Stimulated activated CD4-positive, alpha-beta T cell treated with anti-CD3 and anti-CD28 coated beads, TNF-alpha, amount 100 ng/mL, for 24 hours (primary cell): ENCODE results near the gene BIRC7.
A peak's percentile ranks its signal among the peaks of the same experiment; 100 is the strongest.

Experiments
- DNase-seq, 3 experiments: peaks; one replicate each; pipeline ENCODE4 v3.0.0-alpha.2; 2020; ENCODE audit warnings: low read depth in 3 of 3

The BIRC7 gene

GRCh38 chr20:63225082-63225454, 10.6 kb upstream of the BIRC7 start:
- DNase-seq = no peak

GRCh38 chr20:63226042-63226943, 9.4 kb upstream of the BIRC7 start:
- DNase-seq = no peak

GRCh38 chr20:63227260-63227659, 8.4 kb upstream of the BIRC7 start:
- DNase-seq = no peak

GRCh38 chr20:63228806-63229205, 6.9 kb upstream of the BIRC7 start:
- DNase-seq = no peak

GRCh38 chr20:63230800-63231268, 4.9 kb upstream of the BIRC7 start:
- no peak for DNase-seq

- no peak for DNase-seq
These were observed 3.3 kb upstream of the BIRC7 start for GRCh38 chr20:63232235-63233060.

GRCh38 chr20:63233061-63233344, 2.7 kb upstream of the BIRC7 start:
- no peak for DNase-seq

GRCh38 chr20:63233924-63234323, 1.8 kb upstream of the BIRC7 start:
- DNase-seq = no peak

- peak in 1 of 3 experiments; percentile 20 for DNase-seq
These were observed 859 bp upstream of the BIRC7 start for GRCh38 chr20:63234693-63235398.

- DNase-seq = no peak
These were observed 572 bp downstream of the BIRC7 start for GRCh38 chr20:63236116-63236837.

GRCh38 chr20:63238031-63238430, 2.3 kb downstream of the BIRC7 start:
- no peak for DNase-seq

GRCh38 chr20:63238514-63239125, 2.9 kb downstream of the BIRC7 start:
- no peak for DNase-seq

- DNase-seq = no peak
These were observed 3.7 kb downstream of the BIRC7 start for GRCh38 chr20:63239431-63239830.

- no peak for DNase-seq
These were observed 4.3 kb downstream of the BIRC7 start for GRCh38 chr20:63240004-63240403.

GRCh38 chr20:63241272-63241671, 5.6 kb downstream of the BIRC7 start:
- DNase-seq = no peak

GRCh38 chr20:63242736-63243135, 7.0 kb downstream of the BIRC7 start:
- DNase-seq = no peak

GRCh38 chr20:63243604-63244247, 8.0 kb downstream of the BIRC7 start:
- DNase-seq = no peak

GRCh38 chr20:63244468-63244867, 8.8 kb downstream of the BIRC7 start:
- no peak for DNase-seq

GRCh38 chr20:63246490-63247288, 11.0 kb downstream of the BIRC7 start:
- no peak for DNase-seq
